T-helper 17 cell (primary cell): ENCODE data around the gene INTS1. TPM values are rescaled to one million over a fixed set of nuclear protein-coding genes. Genes with fewer than 3 reads are reported as not detected.

Experiments used
- ATAC-seq: fragments of 150-1000 bp; cut with Tn5 transposase; 2 replicates; pipeline ENCODE4 v1.10.0; 2021; ENCODE audit warnings: mild to moderate bottlenecking, moderate library complexity
- DNase-seq, 3 donors: peaks; one replicate each; pipeline versions ENCODE4 v3.0.0 to v3.0.0-alpha.2; 2020 to 2021
- H3K9me3 ChIP-seq: one replicate; pipeline ENCODE4 v1.7.0; 2013; ENCODE audit warnings: low read length, mild to moderate bottlenecking; ENCODE audit not compliant: control insufficient read depth, poor library complexity, severe bottlenecking
- H3K27ac Mint-ChIP-seq: one replicate; pipeline ENCODE4 v1.8.0; 2022; ENCODE audit warnings: mild to moderate bottlenecking, moderate library complexity, mixed read lengths
- H3K27me3 Mint-ChIP-seq: one replicate; pipeline ENCODE4 v1.8.0; 2022; ENCODE audit warnings: mixed read lengths
- H3K36me3 Mint-ChIP-seq: one replicate; pipeline ENCODE4 v1.8.0; 2022; ENCODE audit warnings: low read depth, mixed read lengths
- H3K4me1 Mint-ChIP-seq: one replicate; pipeline ENCODE4 v1.8.0; 2022; ENCODE audit warnings: mild to moderate bottlenecking, mixed read lengths
- H3K4me3 Mint-ChIP-seq: one replicate; pipeline ENCODE4 v1.8.0; 2022; ENCODE audit warnings: mild to moderate bottlenecking, moderate library complexity, mixed read lengths
- total RNA-seq, 4 donors: library from RNA in 2 of 4; stranded (reverse) in 2 of 4; gene quantifications; one replicate each; pipeline ENCODE4 v1.2.3 and lab custom pipeline; 2022 to 2026

The INTS1 gene
- total RNA-seq, 2 donors from 2014 or later: 88.2 to 89.4 TPM

GRCh38 chr7:1475393-1475792 lies 28.8 kb downstream of the INTS1 start:
- ATAC-seq (no peak), DNase-seq (no peak)
- Mint-ChIP-seq H3K4me1 (peaks cover 7% of the 10 kb centered on the region), H3K27ac (peak overlapping the region; percentile 24), H3K4me3 (no peak overlapping the region), H3K36me3 (no peaks in the 10 kb centered on the region), H3K27me3 (no peaks in the 10 kb centered on the region)
- H3K9me3 ChIP-seq: no peaks in the 10 kb centered on the region

- Mint-ChIP-seq H3K27me3 (no peaks in the 10 kb centered on the region), H3K4me1 (peaks cover 7% of the 10 kb centered on the region), H3K36me3 (no peaks in the 10 kb centered on the region), H3K27ac (peak overlapping the region; percentile 24), H3K4me3 (no peak overlapping the region)
- no peak for DNase-seq
- no peak for ATAC-seq
- H3K9me3 ChIP-seq: no peaks in the 10 kb centered on the region
Observed at GRCh38 chr7:1474736-1475135, 29.5 kb downstream of the INTS1 start.

- no peak overlapping the region for H3K27ac Mint-ChIP-seq
- DNase-seq (peak; percentile 80 to 84 (median 83)), ATAC-seq (peak; percentile 91)
- H3K4me1 Mint-ChIP-seq: peaks cover 7% of the 10 kb centered on the region
- no peak overlapping the region for H3K4me3 Mint-ChIP-seq
- H3K9me3 ChIP-seq: no peaks in the 10 kb centered on the region
- no peaks in the 10 kb centered on the region for H3K36me3 Mint-ChIP-seq
- no peaks in the 10 kb centered on the region for H3K27me3 Mint-ChIP-seq
Observed at GRCh38 chr7:1473864-1474512, 30.2 kb downstream of the INTS1 start.

GRCh38 chr7:1470901-1471300 lies 33.3 kb downstream of the INTS1 start:
- ATAC-seq: no peak
- H3K4me3 Mint-ChIP-seq: no peak overlapping the region
- peaks cover 7% of the 10 kb centered on the region for H3K4me1 Mint-ChIP-seq

GRCh38 chr7:1468643-1469298 lies 35.4 kb downstream of the INTS1 start:
- Mint-ChIP-seq H3K27me3 (no peaks in the 10 kb centered on the region), H3K36me3 (no peaks in the 10 kb centered on the region), H3K27ac (no peak overlapping the region), H3K4me3 (no peak overlapping the region), H3K4me1 (no peaks in the 10 kb centered on the region)
- no peaks in the 10 kb centered on the region for H3K9me3 ChIP-seq
- ATAC-seq (no peak), DNase-seq (no peak)

More at GRCh38 chr7:1470901-1471300, 33.3 kb downstream of the INTS1 start:
- no peaks in the 10 kb centered on the region for H3K9me3 ChIP-seq
- Mint-ChIP-seq H3K27ac (no peak overlapping the region), H3K27me3 (no peaks in the 10 kb centered on the region), H3K36me3 (no peaks in the 10 kb centered on the region)
- no peak for DNase-seq

DNA sequence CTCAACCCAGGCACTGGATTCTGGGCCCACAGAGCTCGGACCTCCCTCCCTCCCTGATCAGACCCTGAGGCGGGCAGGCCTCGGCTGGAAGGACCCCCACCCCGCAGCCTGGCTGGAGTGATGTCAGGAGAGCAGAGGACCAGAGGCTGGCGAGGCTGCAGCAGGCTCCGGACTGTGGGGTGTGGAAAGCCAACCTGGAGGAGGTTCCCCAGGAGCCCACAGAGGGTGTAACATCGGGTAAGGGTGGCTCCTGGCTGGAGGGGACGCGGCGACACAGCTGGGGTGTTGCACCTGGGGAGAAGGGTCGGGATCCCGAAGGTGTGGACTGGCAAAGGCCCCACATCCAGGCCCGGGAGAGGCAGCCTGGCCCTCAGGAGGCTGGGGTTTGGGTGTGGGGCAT lies 36.0 kb downstream of the INTS1 start:
- H3K27ac Mint-ChIP-seq: no peak overlapping the region
- H3K36me3 Mint-ChIP-seq: no peaks in the 10 kb centered on the region
- no peak for DNase-seq
- no peak for ATAC-seq
- no peak overlapping the region for H3K4me3 Mint-ChIP-seq
- H3K4me1 Mint-ChIP-seq: no peaks in the 10 kb centered on the region
- H3K27me3 Mint-ChIP-seq: no peaks in the 10 kb centered on the region
- H3K9me3 ChIP-seq: no peaks in the 10 kb centered on the region

DNA sequence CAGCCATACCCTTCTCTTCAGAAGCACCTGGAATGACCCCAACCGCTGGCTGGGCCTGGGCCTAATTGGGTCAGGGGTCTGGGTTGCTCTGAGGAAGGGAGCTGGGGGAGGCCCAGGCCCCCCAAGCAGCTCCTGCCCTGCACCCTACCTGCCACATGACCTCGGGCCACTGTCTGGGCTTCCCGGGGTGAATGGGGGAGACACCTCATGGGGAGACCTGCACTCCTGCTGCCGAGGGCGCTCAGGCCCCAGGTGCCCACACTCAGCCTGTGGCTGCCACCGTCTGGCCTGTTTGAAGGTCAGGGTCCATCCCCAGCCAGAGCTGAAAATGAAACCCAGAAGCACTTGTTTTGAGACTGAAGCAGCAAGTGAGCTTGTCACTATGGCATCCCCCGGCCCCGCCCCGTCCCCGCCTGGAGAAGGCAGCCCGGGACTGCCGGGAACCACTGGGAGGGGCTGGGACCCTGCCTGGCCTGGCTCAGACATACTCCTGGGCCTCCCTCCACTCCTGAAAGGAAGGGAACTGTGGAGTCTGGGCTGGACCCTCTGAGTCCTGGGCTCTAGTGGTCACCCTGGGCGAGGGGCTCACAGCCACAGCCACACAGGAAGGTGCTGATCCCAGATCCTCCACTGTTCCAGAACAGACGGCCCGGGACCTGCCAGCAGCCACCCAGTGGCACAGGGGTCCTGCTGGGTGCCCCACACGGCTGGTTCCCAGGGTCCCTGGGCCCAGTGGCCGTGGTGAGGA lies 37.5 kb downstream of the INTS1 start:
- no peak for ATAC-seq

DNA sequence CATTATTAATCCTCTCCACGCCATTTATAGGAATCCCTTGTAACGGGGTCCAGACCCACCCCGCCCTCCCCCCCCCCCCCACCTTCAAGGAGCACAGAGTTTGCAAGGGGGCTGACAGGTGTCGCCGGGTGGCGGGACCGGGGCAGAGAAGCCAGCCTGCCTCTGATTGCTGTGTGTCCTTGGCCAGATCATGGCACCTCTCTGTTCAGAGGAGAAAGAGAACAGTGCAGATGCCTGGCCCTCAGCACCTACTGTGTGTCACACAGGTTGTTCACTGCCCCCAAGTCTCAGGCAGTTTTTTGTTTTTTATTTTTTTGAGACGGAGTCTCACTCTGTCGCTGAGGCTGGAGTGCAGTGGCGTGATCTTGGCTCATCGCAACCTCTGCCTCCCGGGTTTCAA lies 39.5 kb downstream of the INTS1 start:
- Mint-ChIP-seq H3K27ac (no peak overlapping the region), H3K4me3 (no peak overlapping the region), H3K36me3 (no peaks in the 10 kb centered on the region), H3K27me3 (no peaks in the 10 kb centered on the region), H3K4me1 (peaks cover 15% of the 10 kb centered on the region)
- ATAC-seq: no peak
- DNase-seq: no peak
- no peaks in the 10 kb centered on the region for H3K9me3 ChIP-seq

More for the DNA sequence above, 37.5 kb downstream of the INTS1 start:
- no peak for DNase-seq
- Mint-ChIP-seq H3K27me3 (no peaks in the 10 kb centered on the region), H3K4me3 (no peak overlapping the region), H3K27ac (no peak overlapping the region), H3K4me1 (peaks cover 10% of the 10 kb centered on the region), H3K36me3 (no peaks in the 10 kb centered on the region)
- H3K9me3 ChIP-seq: no peaks in the 10 kb centered on the region

DNA sequence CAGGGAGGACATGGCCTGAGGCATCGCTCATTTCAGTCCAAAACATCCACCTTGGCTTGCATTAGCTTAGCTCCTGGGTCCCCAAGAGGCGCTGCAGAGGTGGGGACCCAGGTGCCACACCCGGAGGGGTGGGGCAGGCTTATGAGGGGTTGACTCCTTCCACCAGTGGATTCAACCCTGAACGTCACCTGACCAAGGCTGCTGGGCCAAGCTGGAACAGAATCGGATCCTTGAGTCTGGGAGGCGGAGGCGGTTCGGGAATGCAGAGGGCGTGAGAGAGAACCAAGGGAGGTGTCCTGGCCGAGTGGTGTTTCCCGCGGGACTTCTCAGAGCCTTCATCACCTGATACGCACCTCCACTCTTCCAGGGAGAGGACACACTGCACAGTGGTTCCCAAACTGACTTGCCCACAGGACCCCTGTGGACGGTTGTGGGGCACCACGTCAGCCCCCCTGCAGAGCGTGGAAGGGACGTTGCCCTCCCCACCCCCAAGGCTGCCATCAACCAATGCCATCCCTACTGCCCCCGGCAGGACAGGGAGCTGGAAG lies 40.4 kb downstream of the INTS1 start:
- no peak overlapping the region for H3K4me3 Mint-ChIP-seq
- DNase-seq (no peak), ATAC-seq (no peak)
- peaks cover 15% of the 10 kb centered on the region for H3K4me1 Mint-ChIP-seq
- H3K27me3 Mint-ChIP-seq: no peaks in the 10 kb centered on the region
- no peaks in the 10 kb centered on the region for H3K36me3 Mint-ChIP-seq
- H3K9me3 ChIP-seq: no peaks in the 10 kb centered on the region
- no peak overlapping the region for H3K27ac Mint-ChIP-seq

DNA sequence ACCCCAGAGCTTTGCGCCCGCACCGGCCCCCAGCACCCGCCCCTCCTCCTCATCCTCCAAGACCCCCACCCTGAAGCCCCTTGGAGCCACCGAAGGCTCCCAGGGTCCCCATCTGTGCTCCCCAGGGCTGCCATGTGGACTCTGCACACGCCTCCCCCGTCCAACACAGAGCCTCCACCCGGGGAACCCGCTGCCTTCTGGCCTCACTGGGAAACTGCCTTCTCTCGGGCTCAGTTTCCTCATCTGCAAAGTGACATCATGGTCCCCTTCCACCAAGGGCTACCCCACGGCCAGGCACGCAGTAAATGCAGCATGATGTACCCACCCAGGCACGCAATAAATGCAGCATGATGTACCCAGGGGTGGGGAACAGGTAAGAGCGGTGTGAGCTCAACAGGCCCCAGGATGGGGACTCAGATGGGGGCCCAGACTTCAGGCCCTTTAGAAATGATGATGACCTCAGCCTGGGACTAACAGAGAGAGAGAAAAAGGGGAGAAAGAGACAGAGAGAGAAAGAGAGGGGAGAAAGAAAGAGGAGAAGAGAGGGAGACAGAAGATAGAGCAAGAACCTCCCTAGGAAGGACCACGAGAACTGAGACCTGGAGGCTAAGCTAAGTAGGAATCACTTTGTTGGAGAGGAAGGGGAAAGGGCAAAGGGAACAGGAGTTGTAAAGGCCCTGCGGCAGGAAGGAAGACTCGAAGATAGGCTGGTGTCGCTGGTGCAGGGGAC lies 42.4 kb downstream of the INTS1 start:
- ATAC-seq (no peak), DNase-seq (no peak)
- Mint-ChIP-seq H3K4me1 (peaks cover 18% of the 10 kb centered on the region), H3K4me3 (peak overlapping the region; percentile 71), H3K27ac (peak overlapping the region; percentile 87), H3K36me3 (no peaks in the 10 kb centered on the region), H3K27me3 (no peaks in the 10 kb centered on the region)
- no peaks in the 10 kb centered on the region for H3K9me3 ChIP-seq

GRCh38 chr7:1460821-1461645 lies 43.2 kb downstream of the INTS1 start:
- H3K4me3 Mint-ChIP-seq: peak overlapping the region; percentile 19
- peaks cover 18% of the 10 kb centered on the region for H3K4me1 Mint-ChIP-seq
- DNase-seq: no peak
- no peaks in the 10 kb centered on the region for H3K36me3 Mint-ChIP-seq
- peak overlapping the region; percentile 87 for H3K27ac Mint-ChIP-seq
- H3K9me3 ChIP-seq: no peaks in the 10 kb centered on the region
- no peaks in the 10 kb centered on the region for H3K27me3 Mint-ChIP-seq
- no peak for ATAC-seq
